ENCODE data around the gene RTL1.

The RTL1 gene

GRCh38 chr14:100881211-100882025, 22.1 kb downstream of the RTL1 start:
- no peak for DNase-seq

GRCh38 chr14:100880271-100881101, 23.0 kb downstream of the RTL1 start:
- DNase-seq: no peak

- no peak for DNase-seq
These were observed 23.7 kb downstream of the RTL1 start for GRCh38 chr14:100879782-100880181.

GRCh38 chr14:100879194-100879593, 24.3 kb downstream of the RTL1 start:
- DNase-seq: no peak

GRCh38 chr14:100878271-100879146, 25.0 kb downstream of the RTL1 start:
- DNase-seq: no peak

- no peak for DNase-seq
These were observed 27.5 kb downstream of the RTL1 start for GRCh38 chr14:100875861-100876590.

- DNase-seq: no peak
These were observed 28.4 kb downstream of the RTL1 start for GRCh38 chr14:100875126-100875525.

GRCh38 chr14:100874411-100875091, 29.0 kb downstream of the RTL1 start:
- no peak for DNase-seq

GRCh38 chr14:100874051-100874410, 29.5 kb downstream of the RTL1 start:
- no peak for DNase-seq

GRCh38 chr14:100873096-100873482, 30.4 kb downstream of the RTL1 start:
- no peak for DNase-seq

GRCh38 chr14:100872259-100873095, 31.0 kb downstream of the RTL1 start:
- DNase-seq: no peak

- peak; percentile 15 for DNase-seq
These were observed 32.0 kb downstream of the RTL1 start for GRCh38 chr14:100871234-100872186.

- no peak for DNase-seq
These were observed 34.7 kb downstream of the RTL1 start for GRCh38 chr14:100868621-100869370.

GRCh38 chr14:100867631-100868315, 35.7 kb downstream of the RTL1 start:
- DNase-seq: no peak

- no peak for DNase-seq
These were observed 36.6 kb downstream of the RTL1 start for GRCh38 chr14:100866666-100867630.

- no peak for DNase-seq
These were observed 37.6 kb downstream of the RTL1 start for GRCh38 chr14:100865682-100866591.
